KOPT-K1 (cell line): Measurements from ENCODE around the gene MYLK.

Experiments used
- H3K27ac ChIP-seq: fragments of 200-600 bp; sonication (generic); 2 replicates; pipeline ENCODE4 v1.5.1; 2016; ENCODE audit warnings: antibody characterized with exemption, mild to moderate bottlenecking, low read depth, low read length; ENCODE audit not compliant: poor library complexity, severe bottlenecking
- H3K36me3 ChIP-seq: fragments of 200-600 bp; sonication (generic); 2 replicates; pipeline ENCODE4 v1.5.1; 2017; ENCODE audit warnings: antibody characterized with exemption, mild to moderate bottlenecking, low read length, moderate library complexity; ENCODE audit not compliant: insufficient read depth
- H3K9me3 ChIP-seq: fragments of 200-600 bp; sonication (generic); 2 replicates; pipeline ENCODE4 v1.5.1; 2017; ENCODE audit warnings: antibody characterized with exemption, low read length, mild to moderate bottlenecking; ENCODE audit not compliant: insufficient read depth, poor library complexity, severe bottlenecking

MYLK gene

DNA sequence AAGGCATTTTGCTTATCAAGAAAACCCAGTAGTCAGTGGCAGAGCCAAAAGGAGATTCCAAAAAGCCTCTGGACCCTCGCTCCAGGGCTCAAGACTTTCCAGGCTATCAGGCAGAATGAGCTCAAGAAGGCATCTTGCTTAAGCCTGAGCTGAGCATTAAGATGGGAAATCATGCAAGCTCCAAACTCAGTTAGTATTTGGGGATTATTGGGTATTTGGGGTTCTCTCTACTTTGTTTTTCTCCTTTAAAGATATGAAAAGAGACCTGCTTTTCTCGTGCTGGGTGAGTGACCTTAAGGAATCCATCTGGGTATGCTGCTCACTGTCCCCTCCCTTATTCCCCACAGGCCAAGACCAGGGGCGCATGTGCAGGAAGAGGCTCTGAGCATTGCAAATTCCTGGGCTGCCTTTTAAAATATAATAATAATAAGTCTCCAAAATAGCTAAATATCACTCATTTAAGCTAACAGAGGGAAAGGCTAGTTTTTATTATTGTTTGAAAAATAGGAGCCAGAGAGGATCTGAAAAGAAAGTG is 223.9 kb downstream of the MYLK start:
- Histone ChIP-seq H3K9me3 (peaks cover 8% of the 10 kb centered on the region), H3K27ac (no peak overlapping the region), H3K36me3 (no peaks in the 10 kb centered on the region)

- no peak overlapping the region for H3K27ac ChIP-seq
- no peaks in the 10 kb centered on the region for H3K36me3 ChIP-seq
- peaks cover 8% of the 10 kb centered on the region for H3K9me3 ChIP-seq
Observed at GRCh38 chr3:123658852-123659206, 225.3 kb downstream of the MYLK start.

DNA sequence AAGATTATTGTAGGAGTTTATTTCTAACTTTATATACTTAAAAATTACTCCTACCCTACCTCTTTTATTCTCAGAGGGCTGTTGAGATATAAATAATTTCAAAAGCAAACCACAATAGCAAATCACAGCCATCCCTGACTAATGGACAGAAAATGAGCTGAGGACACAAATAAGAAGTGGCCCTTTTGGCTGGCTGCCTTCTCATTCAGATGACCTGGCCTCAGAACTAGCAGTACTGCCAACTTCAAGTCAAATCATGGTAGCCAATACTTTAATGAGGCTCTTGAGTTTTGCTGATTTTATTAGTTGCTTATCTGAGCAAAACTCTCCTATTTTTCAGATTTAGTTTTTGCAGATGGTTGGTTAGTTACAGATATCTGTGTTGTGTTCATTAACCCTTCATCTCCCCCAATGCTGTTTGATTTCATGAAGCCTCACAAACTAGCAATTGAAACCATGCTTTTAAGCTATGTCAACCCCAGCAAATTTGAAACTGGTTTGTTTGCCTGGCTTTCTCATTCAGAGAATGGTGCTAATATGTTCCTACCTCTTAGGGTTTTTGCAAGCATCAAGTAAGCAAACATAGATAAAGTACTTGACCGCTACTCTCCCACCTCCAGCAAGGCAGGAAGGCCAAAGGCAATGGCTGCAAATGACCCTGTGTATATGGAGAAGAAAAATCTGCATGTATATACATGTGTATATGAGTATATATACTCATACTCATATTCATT is 225.8 kb downstream of the MYLK start:
- Histone ChIP-seq H3K27ac (no peak overlapping the region), H3K36me3 (no peaks in the 10 kb centered on the region), H3K9me3 (peaks cover 8% of the 10 kb centered on the region)

- no peak overlapping the region for H3K27ac ChIP-seq
- no peaks in the 10 kb centered on the region for H3K36me3 ChIP-seq
- H3K9me3 ChIP-seq = peaks cover 8% of the 10 kb centered on the region
Observed at GRCh38 chr3:123657568-123657967, 226.6 kb downstream of the MYLK start.

DNA sequence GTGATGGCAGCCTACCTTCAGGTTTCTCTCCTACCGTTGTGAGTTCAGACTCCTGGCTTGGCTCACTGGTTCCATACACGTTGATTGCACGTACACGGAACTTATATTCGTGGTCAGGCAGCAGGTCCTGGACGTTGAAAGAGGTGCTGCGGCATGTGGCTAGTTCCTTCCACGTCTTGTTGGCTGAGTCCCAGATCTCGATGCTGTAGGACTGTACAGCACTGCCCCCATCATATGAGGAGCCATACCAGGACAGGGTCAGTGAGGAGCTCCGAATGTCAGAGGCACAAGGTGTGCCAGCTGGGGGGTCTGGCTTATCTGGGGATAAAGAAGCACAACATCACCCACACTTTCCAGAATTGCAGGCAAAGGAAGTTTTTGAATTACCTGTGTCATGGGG is 227.0 kb downstream of the MYLK start:
- H3K36me3 ChIP-seq = no peaks in the 10 kb centered on the region
- peaks cover 8% of the 10 kb centered on the region for H3K9me3 ChIP-seq
- no peak overlapping the region for H3K27ac ChIP-seq

DNA sequence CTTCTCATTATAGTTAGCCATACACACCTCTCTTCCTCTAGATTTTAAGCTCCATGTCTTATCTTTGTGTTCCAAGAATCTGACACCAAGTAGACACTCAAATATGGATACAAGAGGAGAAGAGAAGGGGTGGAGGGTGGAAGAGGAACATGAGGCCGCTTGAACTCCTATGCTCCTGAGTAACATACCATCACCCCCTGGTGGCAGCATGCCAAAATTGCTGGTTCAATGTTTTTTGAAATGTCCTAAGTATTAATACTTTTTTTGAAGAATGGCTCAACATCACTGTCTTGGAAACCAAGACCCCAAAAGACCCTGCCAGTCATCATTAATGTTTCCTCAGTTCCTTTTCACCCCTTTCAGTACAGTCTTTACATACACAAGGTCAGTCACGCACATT is 227.4 kb downstream of the MYLK start:
- Histone ChIP-seq H3K9me3 (peaks cover 8% of the 10 kb centered on the region), H3K27ac (no peak overlapping the region), H3K36me3 (no peaks in the 10 kb centered on the region)

DNA sequence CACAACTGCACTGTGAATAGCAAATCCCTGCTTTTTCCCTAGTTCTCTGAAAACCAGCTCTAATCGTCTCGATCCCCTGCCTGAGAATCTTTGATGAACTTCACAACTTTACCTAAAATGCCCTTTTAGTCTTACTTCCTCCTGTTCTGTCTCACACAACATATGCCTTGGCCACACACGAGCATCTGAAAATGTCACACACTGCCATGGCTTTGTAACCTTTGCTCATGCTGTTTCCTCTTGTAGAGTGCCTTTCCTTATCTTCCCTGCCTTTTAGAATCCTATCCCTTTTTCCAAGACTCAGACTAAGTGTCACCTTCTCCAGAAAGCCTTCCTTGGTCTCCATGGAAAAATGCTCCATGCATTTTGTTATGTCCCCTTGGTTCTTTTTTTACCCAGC is 227.9 kb downstream of the MYLK start:
- no peak overlapping the region for H3K27ac ChIP-seq
- H3K36me3 ChIP-seq = no peaks in the 10 kb centered on the region

GRCh38 chr3:123655400-123655799 is 228.7 kb downstream of the MYLK start:
- Histone ChIP-seq H3K36me3 (no peaks in the 10 kb centered on the region), H3K27ac (no peak overlapping the region), H3K9me3 (peaks cover 8% of the 10 kb centered on the region)

More for the DNA sequence above, 227.9 kb downstream of the MYLK start:
- peaks cover 8% of the 10 kb centered on the region for H3K9me3 ChIP-seq

GRCh38 chr3:123653221-123653682 is 230.9 kb downstream of the MYLK start:
- Histone ChIP-seq H3K36me3 (no peaks in the 10 kb centered on the region), H3K9me3 (peaks cover 8% of the 10 kb centered on the region), H3K27ac (no peak overlapping the region)

DNA sequence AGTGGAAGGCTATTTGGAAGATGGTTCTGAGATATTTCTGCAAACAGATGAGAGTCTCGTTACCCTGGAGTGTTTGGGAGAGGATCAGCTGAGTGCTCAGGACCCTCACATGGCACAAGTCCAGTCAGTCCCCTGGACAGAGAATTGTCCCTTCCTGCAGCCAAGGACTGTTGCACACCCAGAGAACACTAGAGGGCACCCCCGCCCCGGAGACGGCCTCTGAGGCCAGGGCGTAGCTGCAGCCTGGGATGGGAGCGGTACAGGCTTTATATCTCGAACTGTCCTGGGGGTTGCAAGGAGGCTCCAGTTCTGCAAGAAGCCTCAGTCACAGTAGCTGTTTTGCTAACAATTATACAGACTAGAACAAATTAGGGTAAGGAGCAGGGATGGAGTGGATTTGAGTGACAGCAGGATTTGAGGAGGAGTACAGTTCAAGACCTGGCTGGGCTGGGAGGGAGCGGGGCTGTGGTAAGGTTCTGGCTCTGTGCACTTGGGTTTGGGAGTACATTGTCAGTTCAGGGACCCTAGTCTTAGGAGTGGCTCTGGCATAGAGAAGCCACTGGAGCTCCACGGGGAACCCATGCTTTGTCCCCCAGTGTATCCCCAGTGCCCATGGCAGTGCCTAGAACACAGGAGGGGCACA is 231.7 kb downstream of the MYLK start:
- Histone ChIP-seq H3K36me3 (no peaks in the 10 kb centered on the region), H3K9me3 (peaks cover 8% of the 10 kb centered on the region), H3K27ac (no peak overlapping the region)

DNA sequence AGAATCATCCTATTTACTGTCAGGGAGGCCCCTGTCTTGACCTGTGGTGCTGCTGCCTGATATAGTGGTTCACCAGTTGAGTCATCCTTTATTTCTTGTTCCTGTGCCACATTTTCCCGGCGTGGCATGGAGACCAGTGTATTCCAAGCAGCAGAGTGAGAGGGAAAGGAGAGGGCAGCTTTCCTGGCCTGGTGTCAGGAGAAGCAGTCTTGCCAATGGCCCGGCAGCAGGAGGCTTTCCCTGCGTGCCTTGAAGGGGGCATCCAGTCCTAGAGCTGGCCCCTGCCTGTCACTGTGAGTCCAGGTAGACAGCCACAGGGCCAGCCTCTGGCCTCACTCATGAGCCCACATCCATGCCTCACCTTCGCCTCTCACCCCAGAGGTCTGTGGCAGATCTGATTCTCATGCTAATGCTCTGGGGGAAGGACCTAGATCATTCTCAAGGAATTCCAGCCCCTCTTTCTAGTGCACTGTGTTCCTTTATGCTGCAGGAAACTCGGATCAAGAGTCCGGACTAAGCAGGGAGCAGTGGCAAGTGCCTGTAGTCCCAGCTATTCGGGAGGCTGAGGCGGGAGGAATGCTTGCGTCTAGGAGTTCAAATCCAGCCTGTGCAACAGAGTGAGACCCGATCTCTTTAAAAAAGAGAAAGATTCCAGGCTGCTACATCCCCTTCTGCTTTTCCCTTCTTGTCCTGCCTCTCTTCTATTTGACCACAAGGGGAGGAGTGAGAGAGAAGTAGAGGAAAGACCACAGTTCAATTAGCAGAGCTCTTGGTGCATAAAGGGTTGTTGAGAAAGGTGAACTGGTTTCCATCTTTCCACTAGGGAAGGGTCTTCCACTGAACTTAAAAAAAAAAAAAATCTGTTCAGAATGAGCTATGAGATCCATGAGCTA is 232.4 kb downstream of the MYLK start:
- no peaks in the 10 kb centered on the region for H3K36me3 ChIP-seq
- no peak overlapping the region for H3K27ac ChIP-seq

GRCh38 chr3:123650101-123650500 is 234.0 kb downstream of the MYLK start:
- no peaks in the 10 kb centered on the region for H3K36me3 ChIP-seq
- no peaks in the 10 kb centered on the region for H3K9me3 ChIP-seq
- H3K27ac ChIP-seq = no peak overlapping the region

More for the DNA sequence above, 232.4 kb downstream of the MYLK start:
- peaks cover 2% of the 10 kb centered on the region for H3K9me3 ChIP-seq

GRCh38 chr3:123648696-123649405 is 235.3 kb downstream of the MYLK start:
- no peaks in the 10 kb centered on the region for H3K9me3 ChIP-seq
- H3K36me3 ChIP-seq = no peaks in the 10 kb centered on the region
- no peak overlapping the region for H3K27ac ChIP-seq

DNA sequence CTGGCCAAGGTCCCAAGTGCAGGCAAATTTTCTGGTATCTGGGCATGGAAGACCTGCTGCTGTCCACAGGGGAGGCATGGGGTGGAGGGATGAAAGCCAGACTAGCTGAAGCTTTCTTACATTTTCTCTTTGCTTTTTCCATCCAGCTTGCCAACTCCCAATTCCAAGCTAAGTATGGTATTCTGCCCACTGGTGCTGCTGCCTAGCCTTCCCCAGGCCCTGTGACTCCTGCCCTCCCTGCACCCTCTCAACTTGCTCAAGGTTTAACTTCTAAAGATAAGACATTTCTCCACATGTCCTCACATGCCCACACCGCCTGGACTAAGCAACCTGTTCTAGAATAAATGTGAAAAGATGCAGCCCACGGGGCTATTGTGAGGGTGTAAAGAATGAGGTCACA is 239.8 kb downstream of the MYLK start:
- no peaks in the 10 kb centered on the region for H3K9me3 ChIP-seq
- H3K36me3 ChIP-seq = no peaks in the 10 kb centered on the region
- H3K27ac ChIP-seq = no peak overlapping the region
